ENCODE measurements around the gene FBXW11.

DNA sequence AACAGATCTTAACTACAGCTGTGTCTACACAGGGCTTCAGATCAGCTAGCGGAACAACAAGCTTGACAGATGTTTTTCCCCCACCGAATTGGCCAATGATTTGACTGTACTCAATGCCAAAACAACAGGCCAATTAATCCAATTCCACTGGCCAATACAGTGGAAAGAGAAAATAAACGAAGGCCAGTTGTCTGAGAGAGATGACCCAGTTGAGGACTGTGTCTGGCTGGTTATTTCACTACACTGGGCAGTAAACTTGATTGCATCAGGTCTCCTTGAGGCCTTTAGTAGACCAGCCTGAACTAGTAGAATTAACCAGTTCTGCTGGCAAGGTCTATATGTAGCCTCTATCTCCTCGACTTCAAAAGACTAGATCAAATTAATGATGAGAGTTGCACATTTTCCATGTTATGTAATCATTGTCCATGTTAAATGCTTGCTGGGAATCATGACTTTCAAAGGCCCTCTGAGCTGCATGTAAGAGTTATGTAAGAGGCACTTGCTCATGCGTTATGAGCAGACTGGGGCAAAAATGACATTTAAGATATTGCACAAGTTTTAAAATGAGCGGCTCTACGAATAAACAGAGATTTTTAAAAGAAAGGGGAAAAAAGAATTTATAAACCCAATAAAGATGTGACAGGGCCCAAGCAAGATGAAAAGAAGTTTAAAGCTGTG lies 192.5 kb downstream of the FBXW11 start:
- TF ChIP-seq POLR2AphosphoS5 (IDR thresholded peaks at IDR 0.05; ENCODE audit: low read depth) (no peak), SPI1 (IDR thresholded peaks at IDR 0.05; ENCODE audit: borderline replicate concordance, low read depth) (no peak), GABPA (IDR thresholded peaks at IDR 0.05; ENCODE audit: low read depth) (no peak)
- TF ChIP-seq, protein P1, sequence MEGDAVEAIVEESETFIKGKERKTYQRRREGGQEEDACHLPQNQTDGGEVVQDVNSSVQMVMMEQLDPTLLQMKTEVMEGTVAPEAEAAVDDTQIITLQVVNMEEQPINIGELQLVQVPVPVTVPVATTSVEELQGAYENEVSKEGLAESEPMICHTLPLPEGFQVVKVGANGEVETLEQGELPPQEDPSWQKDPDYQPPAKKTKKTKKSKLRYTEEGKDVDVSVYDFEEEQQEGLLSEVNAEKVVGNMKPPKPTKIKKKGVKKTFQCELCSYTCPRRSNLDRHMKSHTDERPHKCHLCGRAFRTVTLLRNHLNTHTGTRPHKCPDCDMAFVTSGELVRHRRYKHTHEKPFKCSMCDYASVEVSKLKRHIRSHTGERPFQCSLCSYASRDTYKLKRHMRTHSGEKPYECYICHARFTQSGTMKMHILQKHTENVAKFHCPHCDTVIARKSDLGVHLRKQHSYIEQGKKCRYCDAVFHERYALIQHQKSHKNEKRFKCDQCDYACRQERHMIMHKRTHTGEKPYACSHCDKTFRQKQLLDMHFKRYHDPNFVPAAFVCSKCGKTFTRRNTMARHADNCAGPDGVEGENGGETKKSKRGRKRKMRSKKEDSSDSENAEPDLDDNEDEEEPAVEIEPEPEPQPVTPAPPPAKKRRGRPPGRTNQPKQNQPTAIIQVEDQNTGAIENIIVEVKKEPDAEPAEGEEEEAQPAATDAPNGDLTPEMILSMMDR (IDR thresholded peaks at IDR 0.05; ENCODE audit: insufficient read depth, low read length): no peak
- TF ChIP-seq, protein P2, sequence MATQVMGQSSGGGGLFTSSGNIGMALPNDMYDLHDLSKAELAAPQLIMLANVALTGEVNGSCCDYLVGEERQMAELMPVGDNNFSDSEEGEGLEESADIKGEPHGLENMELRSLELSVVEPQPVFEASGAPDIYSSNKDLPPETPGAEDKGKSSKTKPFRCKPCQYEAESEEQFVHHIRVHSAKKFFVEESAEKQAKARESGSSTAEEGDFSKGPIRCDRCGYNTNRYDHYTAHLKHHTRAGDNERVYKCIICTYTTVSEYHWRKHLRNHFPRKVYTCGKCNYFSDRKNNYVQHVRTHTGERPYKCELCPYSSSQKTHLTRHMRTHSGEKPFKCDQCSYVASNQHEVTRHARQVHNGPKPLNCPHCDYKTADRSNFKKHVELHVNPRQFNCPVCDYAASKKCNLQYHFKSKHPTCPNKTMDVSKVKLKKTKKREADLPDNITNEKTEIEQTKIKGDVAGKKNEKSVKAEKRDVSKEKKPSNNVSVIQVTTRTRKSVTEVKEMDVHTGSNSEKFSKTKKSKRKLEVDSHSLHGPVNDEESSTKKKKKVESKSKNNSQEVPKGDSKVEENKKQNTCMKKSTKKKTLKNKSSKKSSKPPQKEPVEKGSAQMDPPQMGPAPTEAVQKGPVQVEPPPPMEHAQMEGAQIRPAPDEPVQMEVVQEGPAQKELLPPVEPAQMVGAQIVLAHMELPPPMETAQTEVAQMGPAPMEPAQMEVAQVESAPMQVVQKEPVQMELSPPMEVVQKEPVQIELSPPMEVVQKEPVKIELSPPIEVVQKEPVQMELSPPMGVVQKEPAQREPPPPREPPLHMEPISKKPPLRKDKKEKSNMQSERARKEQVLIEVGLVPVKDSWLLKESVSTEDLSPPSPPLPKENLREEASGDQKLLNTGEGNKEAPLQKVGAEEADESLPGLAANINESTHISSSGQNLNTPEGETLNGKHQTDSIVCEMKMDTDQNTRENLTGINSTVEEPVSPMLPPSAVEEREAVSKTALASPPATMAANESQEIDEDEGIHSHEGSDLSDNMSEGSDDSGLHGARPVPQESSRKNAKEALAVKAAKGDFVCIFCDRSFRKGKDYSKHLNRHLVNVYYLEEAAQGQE (IDR thresholded peaks at IDR 0.05; ENCODE audit: insufficient replicate concordance, low read depth): no peak
